Measurements from ENCODE around the gene CLN5. TPM values are rescaled to one million over a fixed set of nuclear protein-coding genes. Genes with fewer than 3 reads are reported as not detected.

CLN5 gene
- total RNA-seq, 1 donor from 2014 or later = 15.0 TPM

DNA sequence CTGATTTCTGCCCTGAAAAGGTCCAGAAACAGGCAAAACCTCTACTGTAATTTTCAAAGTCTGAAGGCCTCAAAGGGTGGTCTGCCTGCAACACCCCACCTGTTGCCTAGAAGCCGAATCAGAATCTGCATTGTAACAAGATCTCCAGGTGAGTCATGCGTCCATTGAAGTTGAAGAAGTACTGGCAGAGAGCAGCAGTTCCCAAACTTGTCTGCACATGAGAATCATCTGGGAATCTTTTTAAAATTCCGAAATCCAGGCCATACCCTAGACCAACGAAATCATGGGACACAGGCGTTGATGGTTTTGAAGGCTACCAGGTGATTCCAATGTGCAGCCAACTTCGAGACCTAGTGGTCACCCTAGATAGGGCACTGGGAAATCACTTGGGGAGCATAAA is 16.0 kb upstream of the CLN5 start:
- Histone ChIP-seq H3K9me3 (replicated peaks) (no peaks in the 10 kb centered on the region), H3K36me3 (no peaks in the 10 kb centered on the region), H3K4me1 (peaks cover 8% of the 10 kb centered on the region), H3K27ac (replicated peaks) (no peak overlapping the region), H3K4me3 (no peak overlapping the region), H3K27me3 (ENCODE audit: low read depth) (peaks cover 46% of the 10 kb centered on the region)
- TF ChIP-seq, protein P1, sequence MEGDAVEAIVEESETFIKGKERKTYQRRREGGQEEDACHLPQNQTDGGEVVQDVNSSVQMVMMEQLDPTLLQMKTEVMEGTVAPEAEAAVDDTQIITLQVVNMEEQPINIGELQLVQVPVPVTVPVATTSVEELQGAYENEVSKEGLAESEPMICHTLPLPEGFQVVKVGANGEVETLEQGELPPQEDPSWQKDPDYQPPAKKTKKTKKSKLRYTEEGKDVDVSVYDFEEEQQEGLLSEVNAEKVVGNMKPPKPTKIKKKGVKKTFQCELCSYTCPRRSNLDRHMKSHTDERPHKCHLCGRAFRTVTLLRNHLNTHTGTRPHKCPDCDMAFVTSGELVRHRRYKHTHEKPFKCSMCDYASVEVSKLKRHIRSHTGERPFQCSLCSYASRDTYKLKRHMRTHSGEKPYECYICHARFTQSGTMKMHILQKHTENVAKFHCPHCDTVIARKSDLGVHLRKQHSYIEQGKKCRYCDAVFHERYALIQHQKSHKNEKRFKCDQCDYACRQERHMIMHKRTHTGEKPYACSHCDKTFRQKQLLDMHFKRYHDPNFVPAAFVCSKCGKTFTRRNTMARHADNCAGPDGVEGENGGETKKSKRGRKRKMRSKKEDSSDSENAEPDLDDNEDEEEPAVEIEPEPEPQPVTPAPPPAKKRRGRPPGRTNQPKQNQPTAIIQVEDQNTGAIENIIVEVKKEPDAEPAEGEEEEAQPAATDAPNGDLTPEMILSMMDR (IDR thresholded peaks at IDR 0.05; ENCODE audit: borderline replicate concordance) = no peak
- intact Hi-C loops (cut with micrococcal nuclease) = no loop called here
- DNase-seq = no peak

DNA sequence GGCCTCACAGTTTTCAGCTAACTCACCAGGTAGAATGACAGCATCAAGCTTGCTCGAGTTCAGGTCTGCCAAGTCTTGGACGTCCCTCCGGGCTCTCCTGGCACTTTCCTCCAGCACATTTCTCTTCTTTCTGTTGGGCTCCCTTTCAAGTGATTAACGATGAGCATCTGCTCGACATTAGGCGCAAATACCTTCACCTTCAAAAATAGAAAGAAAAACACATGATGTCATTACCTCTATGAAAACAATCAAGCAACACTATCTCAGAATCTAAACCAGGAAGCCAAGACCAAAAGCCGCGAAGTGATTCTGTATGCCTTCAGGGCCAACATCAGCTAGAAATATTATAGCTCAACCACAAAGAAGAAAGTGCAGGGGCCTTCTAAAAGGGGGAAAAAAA is 15.4 kb upstream of the CLN5 start:
- Histone ChIP-seq H3K4me1 (peaks cover 8% of the 10 kb centered on the region), H3K4me3 (no peak overlapping the region), H3K27ac (replicated peaks) (no peak overlapping the region), H3K27me3 (ENCODE audit: low read depth) (peaks cover 53% of the 10 kb centered on the region), H3K36me3 (no peaks in the 10 kb centered on the region), H3K9me3 (replicated peaks) (no peaks in the 10 kb centered on the region)
- intact Hi-C loops (cut with micrococcal nuclease) = no loop called here
- DNase-seq = no peak
- TF ChIP-seq, protein P1 (IDR thresholded peaks at IDR 0.05; ENCODE audit: borderline replicate concordance) = no peak

DNA sequence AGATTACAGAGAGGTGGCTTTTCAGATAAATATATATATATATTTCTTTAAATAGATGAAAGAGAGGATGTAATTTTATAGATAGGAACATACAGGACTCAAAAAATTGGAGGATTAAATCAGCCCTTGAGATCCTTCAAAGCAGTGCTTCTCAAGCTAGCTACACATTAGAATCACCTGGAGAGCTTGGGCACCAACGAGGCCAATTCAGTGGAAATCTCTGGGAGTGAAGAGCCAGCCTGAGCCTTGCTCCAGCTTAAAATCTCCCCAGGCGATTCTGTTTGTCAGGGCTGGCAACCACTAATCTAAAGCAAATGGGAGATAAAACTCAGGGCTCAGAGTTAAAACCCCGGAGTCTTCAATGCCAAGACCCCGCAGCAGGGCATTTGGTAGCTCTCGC is 15.0 kb upstream of the CLN5 start:
- DNase-seq = no peak
- H3K9me3 ChIP-seq (replicated peaks) = no peaks in the 10 kb centered on the region
- peaks cover 8% of the 10 kb centered on the region for H3K4me1 ChIP-seq
- peaks cover 53% of the 10 kb centered on the region for H3K27me3 ChIP-seq (ENCODE audit: low read depth)
- TF ChIP-seq, protein P1 (IDR thresholded peaks at IDR 0.05; ENCODE audit: borderline replicate concordance) = no peak
- no peak overlapping the region for H3K27ac ChIP-seq (replicated peaks)
- H3K4me3 ChIP-seq = no peak overlapping the region
- intact Hi-C loops (cut with micrococcal nuclease) = no loop called here
- H3K36me3 ChIP-seq = no peaks in the 10 kb centered on the region

DNA sequence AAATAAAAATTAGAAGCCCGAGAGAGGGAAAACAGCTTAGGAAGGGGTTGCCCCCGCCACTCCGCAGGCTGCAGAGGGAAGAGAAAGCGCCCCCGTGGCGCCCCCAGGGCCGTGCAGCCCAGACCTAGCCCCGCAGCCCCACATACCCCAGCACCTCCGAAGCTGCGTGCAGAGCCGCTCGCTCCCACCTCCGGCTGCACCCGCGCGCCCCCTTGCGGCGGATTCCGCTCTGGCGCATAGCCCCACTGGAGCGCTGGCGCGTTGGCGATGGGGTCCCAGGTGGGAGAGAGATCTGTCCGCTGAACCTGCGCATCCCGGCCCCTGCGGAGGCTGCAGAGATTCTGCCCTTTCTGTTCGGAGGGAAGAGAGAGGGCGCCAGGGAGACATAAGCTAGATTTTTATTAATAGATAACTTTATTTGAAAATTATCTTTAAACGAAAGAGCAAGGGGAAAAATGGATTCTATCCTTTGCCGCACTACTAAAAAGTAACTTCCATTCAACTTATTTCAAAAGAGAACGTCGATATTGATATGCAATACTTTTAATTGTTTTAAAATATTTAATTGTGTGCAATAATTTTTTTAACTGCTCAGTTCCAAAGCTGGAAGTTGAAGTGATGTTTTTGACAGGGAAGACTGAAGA is 11.7 kb upstream of the CLN5 start:
- TF ChIP-seq, protein P1 (IDR thresholded peaks at IDR 0.05; ENCODE audit: borderline replicate concordance) = peak; percentile 99
- peaks cover 8% of the 10 kb centered on the region for H3K4me1 ChIP-seq
- no peaks in the 10 kb centered on the region for H3K36me3 ChIP-seq
- peak overlapping the region; percentile 54 for H3K4me3 ChIP-seq
- DNase-seq = peak; percentile 78
- no peak overlapping the region for H3K27ac ChIP-seq (replicated peaks)
- no peaks in the 10 kb centered on the region for H3K9me3 ChIP-seq (replicated peaks)
- intact Hi-C loops (cut with micrococcal nuclease) = no loop called here
- H3K27me3 ChIP-seq (ENCODE audit: low read depth) = peaks cover 49% of the 10 kb centered on the region

DNA sequence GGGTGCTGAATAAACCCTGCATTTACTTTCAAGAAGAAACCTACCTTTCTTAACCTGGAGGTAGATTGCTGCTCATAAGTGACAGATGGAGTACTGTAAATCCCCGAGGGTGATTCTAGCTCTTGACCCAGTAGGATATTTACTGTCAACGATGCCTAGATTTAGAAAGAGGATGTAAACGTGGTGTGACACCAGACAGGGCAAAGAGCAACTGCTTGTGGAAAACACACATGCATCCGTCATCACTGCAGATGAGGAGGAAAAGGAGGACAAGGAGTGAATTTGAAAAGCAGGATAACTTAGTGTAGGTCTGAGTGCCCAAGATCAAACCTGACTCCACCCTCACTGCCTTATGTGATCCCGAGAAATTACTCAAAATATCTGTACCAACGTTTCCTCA is 9.8 kb upstream of the CLN5 start:
- Histone ChIP-seq H3K4me1 (peaks cover 8% of the 10 kb centered on the region), H3K36me3 (no peaks in the 10 kb centered on the region), H3K9me3 (replicated peaks) (no peaks in the 10 kb centered on the region), H3K4me3 (no peak overlapping the region), H3K27me3 (ENCODE audit: low read depth) (peaks cover 35% of the 10 kb centered on the region), H3K27ac (replicated peaks) (no peak overlapping the region)
- intact Hi-C loops (cut with micrococcal nuclease) = no loop called here
- TF ChIP-seq, protein P1 (IDR thresholded peaks at IDR 0.05; ENCODE audit: borderline replicate concordance) = no peak
- DNase-seq = no peak
